Thyroid gland (tissue), 4 donors: Measurements from ENCODE around the gene NDUFA11.

Source experiments
- POLR2A ChIP-seq, 2 donors: fragments of 450-650 bp; IDR thresholded peaks; one replicate each; pipeline ENCODE4 v1.6.1; 2017; ENCODE audit warnings: antibody characterized with exemption in 2 of 2, mild to moderate bottlenecking in 2 of 2, moderate library complexity in 1 of 2
- TF ChIP-seq, protein P1 (sequence below), 6 experiments: fragments of 200-600 bp in 3 of 6; fragments of 450-650 bp in 3 of 6; sonication (generic) in 3 of 6; IDR thresholded peaks; one replicate each; pipeline ENCODE4 v1.5.1; 2016 to 2019; ENCODE audit warnings: antibody characterized with exemption in 6 of 6, mild to moderate bottlenecking in 2 of 6, inconsistent platforms in 1 of 6, moderate library complexity in 1 of 6

- TF ChIP-seq, protein P1, sequence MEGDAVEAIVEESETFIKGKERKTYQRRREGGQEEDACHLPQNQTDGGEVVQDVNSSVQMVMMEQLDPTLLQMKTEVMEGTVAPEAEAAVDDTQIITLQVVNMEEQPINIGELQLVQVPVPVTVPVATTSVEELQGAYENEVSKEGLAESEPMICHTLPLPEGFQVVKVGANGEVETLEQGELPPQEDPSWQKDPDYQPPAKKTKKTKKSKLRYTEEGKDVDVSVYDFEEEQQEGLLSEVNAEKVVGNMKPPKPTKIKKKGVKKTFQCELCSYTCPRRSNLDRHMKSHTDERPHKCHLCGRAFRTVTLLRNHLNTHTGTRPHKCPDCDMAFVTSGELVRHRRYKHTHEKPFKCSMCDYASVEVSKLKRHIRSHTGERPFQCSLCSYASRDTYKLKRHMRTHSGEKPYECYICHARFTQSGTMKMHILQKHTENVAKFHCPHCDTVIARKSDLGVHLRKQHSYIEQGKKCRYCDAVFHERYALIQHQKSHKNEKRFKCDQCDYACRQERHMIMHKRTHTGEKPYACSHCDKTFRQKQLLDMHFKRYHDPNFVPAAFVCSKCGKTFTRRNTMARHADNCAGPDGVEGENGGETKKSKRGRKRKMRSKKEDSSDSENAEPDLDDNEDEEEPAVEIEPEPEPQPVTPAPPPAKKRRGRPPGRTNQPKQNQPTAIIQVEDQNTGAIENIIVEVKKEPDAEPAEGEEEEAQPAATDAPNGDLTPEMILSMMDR (IDR thresholded peaks at IDR 0.05) = no peak
- TF ChIP-seq POLR2A (IDR thresholded peaks at IDR 0.05) = no peak
Measured at GRCh38 chr19:5921516-5922160, 18.0 kb upstream of the NDUFA11 start.
